ENCODE results near the gene MAML1. TPM values are rescaled to one million over a fixed set of nuclear protein-coding genes. Genes with fewer than 3 reads are reported as not detected.

The MAML1 gene
- total and polyA plus RNA-seq, 10 of the 15 experiments (the other 5 are each of a cell fraction or from before 2014, with no cell fraction given): 0.42 to 23.9 (median 7.3) TPM

DNA sequence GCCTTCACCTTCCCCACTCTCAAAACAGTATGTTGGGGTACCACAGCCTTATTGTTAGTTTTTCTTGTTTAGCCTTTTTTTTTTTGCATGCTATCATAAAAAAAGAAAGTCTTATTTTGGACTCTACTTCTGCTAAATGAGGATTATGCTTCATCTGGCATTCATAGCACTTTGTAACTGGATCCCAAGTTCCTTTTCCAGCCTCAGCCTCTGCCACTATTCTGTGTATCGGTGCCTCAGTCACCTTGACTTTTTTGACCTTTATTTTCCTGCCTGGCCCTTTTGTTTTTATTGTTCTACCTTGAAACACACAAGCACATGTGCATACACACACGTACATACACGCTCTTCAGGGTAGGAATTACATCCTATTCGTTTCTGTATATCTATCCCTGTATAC is 8.5 kb upstream of the MAML1 start:
- DNase-seq (ENCODE audit: low read depth, low spot score): no peak
- Histone ChIP-seq H3K27ac (ENCODE audit: control insufficient read depth, insufficient read depth) (no peak overlapping the region), H3K4me1 (ENCODE audit: control insufficient read depth, insufficient read depth, low read length) (no peaks in the 10 kb centered on the region), H4K20me1 (ENCODE audit: control insufficient read depth, insufficient read depth) (no peaks in the 10 kb centered on the region), H3K36me3 (ENCODE audit: control insufficient read depth in 2 of 2, insufficient read depth in 2 of 2, low read length in 1 of 2) (peaks cover 18 to 60% of the 10 kb centered on the region in 2 experiments), H3K4me2 (ENCODE audit: control insufficient read depth, insufficient read depth) (no peak overlapping the region), H3K27me3 (replicated peaks in 1 of 2; ENCODE audit: control insufficient read depth in 2 of 2, insufficient read depth in 2 of 2, low read length in 1 of 2) (no peaks in the 10 kb centered on the region), H3K4me3 (no peak overlapping the region), H3K9ac (ENCODE audit: control insufficient read depth, insufficient read depth, low read length) (no peak overlapping the region), H2AFZ (ENCODE audit: control insufficient read depth, low read depth, low read length) (no peak overlapping the region), H3K9me3 (replicated peaks; ENCODE audit: control insufficient read depth, insufficient read depth, low read length) (no peaks in the 10 kb centered on the region), H3K79me2 (ENCODE audit: control insufficient read depth, insufficient read depth, low read length) (no peaks in the 10 kb centered on the region)
- ChIA-PET CTCF (no interaction called here), POLR2A (no interaction called here), RAD21 (ENCODE audit: unreplicated experiment) (no interaction called here), SMC1A (ENCODE audit: uncharacterized antibody, unreplicated experiment) (interaction anchor here (1.3 kb wide), 1 partner anchor 8 kb away, joined by 3 read pairs; no protein-coding TSS in a partner anchor)
- ATAC-seq: no peak
- intact Hi-C loops (cut with micrococcal nuclease; ENCODE audit: unreplicated experiment): no loop called here
- WGBS (ENCODE audit: insufficient coverage, insufficient replicate concordance, low lambda C conversion rate, missing lambda C conversion rate): 100% methylated on average over 4 of the region's 4 CpGs
- in situ Hi-C loops (cut with MboI): no loop called here
- FAIRE-seq: no peak
- TF ChIP-seq, protein P1, sequence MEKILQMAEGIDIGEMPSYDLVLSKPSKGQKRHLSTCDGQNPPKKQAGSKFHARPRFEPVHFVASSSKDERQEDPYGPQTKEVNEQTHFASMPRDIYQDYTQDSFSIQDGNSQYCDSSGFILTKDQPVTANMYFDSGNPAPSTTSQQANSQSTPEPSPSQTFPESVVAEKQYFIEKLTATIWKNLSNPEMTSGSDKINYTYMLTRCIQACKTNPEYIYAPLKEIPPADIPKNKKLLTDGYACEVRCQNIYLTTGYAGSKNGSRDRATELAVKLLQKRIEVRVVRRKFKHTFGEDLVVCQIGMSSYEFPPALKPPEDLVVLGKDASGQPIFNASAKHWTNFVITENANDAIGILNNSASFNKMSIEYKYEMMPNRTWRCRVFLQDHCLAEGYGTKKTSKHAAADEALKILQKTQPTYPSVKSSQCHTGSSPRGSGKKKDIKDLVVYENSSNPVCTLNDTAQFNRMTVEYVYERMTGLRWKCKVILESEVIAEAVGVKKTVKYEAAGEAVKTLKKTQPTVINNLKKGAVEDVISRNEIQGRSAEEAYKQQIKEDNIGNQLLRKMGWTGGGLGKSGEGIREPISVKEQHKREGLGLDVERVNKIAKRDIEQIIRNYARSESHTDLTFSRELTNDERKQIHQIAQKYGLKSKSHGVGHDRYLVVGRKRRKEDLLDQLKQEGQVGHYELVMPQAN (conservative IDR thresholded peaks at IDR 0.05): no peak
- TF ChIP-seq SUZ12 (IDR thresholded peaks at IDR 0.05; ENCODE audit: unreplicated experiment) (no peak), SMARCA5 (IDR thresholded peaks at IDR 0.05) (no peak), YY1 (IDR thresholded peaks at IDR 0.05; ENCODE audit: low read depth, low read length) (no peak), NFIC (IDR thresholded peaks at IDR 0.05; ENCODE audit: low read depth, low read length) (no peak), KLF5 (IDR thresholded peaks at IDR 0.05; ENCODE audit: partially characterized antibody) (no peak), BCL11A (IDR thresholded peaks at IDR 0.05; ENCODE audit: low read depth, low read length) (no peak)
- BruUV-seq (replicated peaks): no TSS peak

DNA sequence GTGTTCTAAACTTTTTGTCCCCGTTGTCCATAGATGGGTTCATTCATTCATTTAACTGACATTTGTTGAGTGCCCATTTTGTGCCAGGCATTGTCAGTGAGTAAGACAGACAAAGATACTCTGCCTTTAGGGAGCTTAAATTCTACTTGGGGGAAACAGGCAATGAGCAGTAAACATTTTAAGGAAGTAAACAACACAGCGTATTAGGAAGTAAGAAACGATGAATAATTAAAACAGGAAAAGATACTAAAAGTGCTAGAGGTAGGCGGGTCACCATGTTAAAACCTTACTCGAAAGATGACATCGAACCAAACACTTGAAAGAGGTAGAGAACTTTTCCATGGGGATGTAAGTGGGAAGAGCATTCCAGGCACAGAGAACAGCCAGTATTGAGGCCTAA is 5.5 kb upstream of the MAML1 start:
- ATAC-seq (no peak), DNase-seq (ENCODE audit: low read depth, low spot score) (no peak), FAIRE-seq (no peak)
- no peak overlapping the region for H2AFZ ChIP-seq (ENCODE audit: control insufficient read depth, low read depth, low read length)
- WGBS (ENCODE audit: insufficient coverage, insufficient replicate concordance, low lambda C conversion rate, missing lambda C conversion rate): 52% methylated on average over 6 of the region's 6 CpGs
- RAD21 ChIA-PET (ENCODE audit: unreplicated experiment): no interaction called here
- H3K4me1 ChIP-seq (ENCODE audit: control insufficient read depth, insufficient read depth, low read length): peaks cover 3% of the 10 kb centered on the region; the same call in 1 of the 2 replicates
- in situ Hi-C loops (cut with MboI): no loop called here
- H3K79me2 ChIP-seq (ENCODE audit: control insufficient read depth, insufficient read depth, low read length): no peaks in the 10 kb centered on the region
- SMC1A ChIA-PET (ENCODE audit: uncharacterized antibody, unreplicated experiment): no interaction called here
- BruUV-seq (replicated peaks): no TSS peak
- CTCF ChIA-PET: no interaction called here
- H3K9ac ChIP-seq (ENCODE audit: control insufficient read depth, insufficient read depth, low read length): no peak overlapping the region
- H3K36me3 ChIP-seq (ENCODE audit: control insufficient read depth in 2 of 2, insufficient read depth in 2 of 2, low read length in 1 of 2): peaks cover 15 to 56% of the 10 kb centered on the region in 2 experiments
- no peaks in the 10 kb centered on the region for H3K9me3 ChIP-seq (replicated peaks; ENCODE audit: control insufficient read depth, insufficient read depth, low read length)
- intact Hi-C loops (cut with micrococcal nuclease; ENCODE audit: unreplicated experiment): no loop called here
- no peak overlapping the region for H3K4me3 ChIP-seq
- no peaks in the 10 kb centered on the region for H3K27me3 ChIP-seq (replicated peaks in 1 of 2; ENCODE audit: control insufficient read depth in 2 of 2, insufficient read depth in 2 of 2, low read length in 1 of 2)
- no peak overlapping the region for H3K4me2 ChIP-seq (ENCODE audit: control insufficient read depth, insufficient read depth)
- no peaks in the 10 kb centered on the region for H4K20me1 ChIP-seq (ENCODE audit: control insufficient read depth, insufficient read depth)
- no peak overlapping the region for H3K27ac ChIP-seq (ENCODE audit: control insufficient read depth, insufficient read depth)
- POLR2A ChIA-PET: no interaction called here
- TF ChIP-seq TAF1 (IDR thresholded peaks at IDR 0.05; ENCODE audit: borderline replicate concordance, low read depth, low read length) (no peak), SMC3 (IDR thresholded peaks at IDR 0.05; ENCODE audit: borderline replicate concordance, low read length) (no peak), CEBPB (IDR thresholded peaks at IDR 0.05; ENCODE audit: borderline replicate concordance in 1 of 2, low read depth in 2 of 2, low read length in 2 of 2) (no peak), GABPA (IDR thresholded peaks at IDR 0.05; ENCODE audit: low read depth) (no peak), TCF12 (IDR thresholded peaks at IDR 0.05; ENCODE audit: low read depth, low read length) (no peak), ZNF217 (IDR thresholded peaks at IDR 0.05) (no peak), POLR2A (IDR thresholded peaks at IDR 0.05; ENCODE audit: low read depth, low read length) (no peak), NR2F1 (conservative IDR thresholded peaks at IDR 0.05) (no peak), MYC (IDR thresholded peaks at IDR 0.05; ENCODE audit: insufficient read depth, insufficient read length, insufficient replicate concordance, low read length, severe bottlenecking) (no peak)
- TF ChIP-seq, protein P2, sequence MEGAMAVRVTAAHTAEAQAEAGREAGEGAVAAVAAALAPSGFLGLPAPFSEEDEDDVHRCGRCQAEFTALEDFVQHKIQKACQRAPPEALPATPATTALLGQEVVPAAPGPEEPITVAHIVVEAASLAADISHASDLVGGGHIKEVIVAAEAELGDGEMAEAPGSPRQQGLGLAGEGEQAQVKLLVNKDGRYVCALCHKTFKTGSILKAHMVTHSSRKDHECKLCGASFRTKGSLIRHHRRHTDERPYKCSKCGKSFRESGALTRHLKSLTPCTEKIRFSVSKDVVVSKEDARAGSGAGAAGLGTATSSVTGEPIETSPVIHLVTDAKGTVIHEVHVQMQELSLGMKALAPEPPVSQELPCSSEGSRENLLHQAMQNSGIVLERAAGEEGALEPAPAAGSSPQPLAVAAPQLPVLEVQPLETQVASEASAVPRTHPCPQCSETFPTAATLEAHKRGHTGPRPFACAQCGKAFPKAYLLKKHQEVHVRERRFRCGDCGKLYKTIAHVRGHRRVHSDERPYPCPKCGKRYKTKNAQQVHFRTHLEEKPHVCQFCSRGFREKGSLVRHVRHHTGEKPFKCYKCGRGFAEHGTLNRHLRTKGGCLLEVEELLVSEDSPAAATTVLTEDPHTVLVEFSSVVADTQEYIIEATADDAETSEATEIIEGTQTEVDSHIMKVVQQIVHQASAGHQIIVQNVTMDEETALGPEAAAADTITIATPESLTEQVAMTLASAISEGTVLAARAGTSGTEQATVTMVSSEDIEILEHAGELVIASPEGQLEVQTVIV (IDR thresholded peaks at IDR 0.05; ENCODE audit: borderline replicate concordance, partially characterized antibody): no peak
